Sigmoid colon (tissue), 7 donors: Measurements from ENCODE around the gene CHM. TPM values are rescaled to one million over a fixed set of nuclear protein-coding genes. Genes with fewer than 3 reads are reported as not detected.
"Not testable (repeated sequence)": the region's sequence is repeated elsewhere in the genome, so short reads cannot be mapped to it uniquely, and the experiment has no call there.

Source experiments
- DNase-seq: peaks from one replicate; pipeline ENCODE4 v3.0.0-alpha.2; 2019
- H3K27ac ChIP-seq, 4 donors: fragments of 200-600 bp; sonication (generic); one replicate each; pipeline ENCODE4 v1.5.1; 2016 to 2019; ENCODE audit warnings: mild to moderate bottlenecking in 1 of 4
- H3K27me3 ChIP-seq, 3 donors: fragments of 200-600 bp; sonication (generic); one replicate each; pipeline ENCODE4 v1.5.1; 2019; ENCODE audit warnings: mild to moderate bottlenecking in 1 of 3
- H3K36me3 ChIP-seq, 4 donors: fragments of 200-600 bp; sonication (generic); one replicate each; pipeline ENCODE4 v1.5.1; 2016 to 2019
- H3K4me1 ChIP-seq, 4 donors: fragments of 200-600 bp; sonication (generic); one replicate each; pipeline ENCODE4 v1.5.1; 2017 to 2019
- H3K4me3 ChIP-seq, 4 donors: fragments of 200-600 bp; sonication (generic); one replicate each; pipeline ENCODE4 v1.5.1; 2017 to 2019; ENCODE audit warnings: mild to moderate bottlenecking in 2 of 4, moderate library complexity in 1 of 4
- H3K9me3 ChIP-seq, 4 donors: fragments of 200-600 bp in 3 of 4; sonication (generic) in 3 of 4; one replicate each; pipeline versions ENCODE4 v1.5.1 to v1.6.1; 2013 to 2019
- EP300 ChIP-seq, 4 donors: sonication (generic); formaldehyde crosslinking; IDR thresholded peaks; one replicate each; pipeline ENCODE4 v1.6.1; 2017; ENCODE audit warnings: antibody characterized with exemption in 4 of 4
- POLR2A ChIP-seq, 2 donors: fragments of 450-650 bp; IDR thresholded peaks; one replicate each; pipeline ENCODE4 v1.6.1; 2016; ENCODE audit warnings: antibody characterized with exemption in 2 of 2, mild to moderate bottlenecking in 2 of 2, moderate library complexity in 2 of 2
- POLR2AphosphoS5 ChIP-seq, 4 donors: sonication (generic); formaldehyde crosslinking; IDR thresholded peaks; one replicate each; pipeline ENCODE4 v1.6.1; 2017; ENCODE audit warnings: antibody characterized with exemption in 4 of 4
- WGBS, 2 donors: extraction: QIAGEN DNeasy Blood & Tissue Kit; methylation state at CpG; one replicate each; pipeline ENCODE4 v1.1.7; 2013; 5-methylcytosine and 5-hydroxymethylcytosine counted together
- intact Hi-C: fragments of 100-400 bp; cut with DNase I; formaldehyde crosslinking; loops from one replicate; pipeline ENCODE4 v1.15.1; 2023
- polyA plus RNA-seq, 3 donors: library from polyadenylated mRNA; stranded (reverse); fragments of 200-250 nt; gene quantifications; one replicate each; pipeline ENCODE4 v1.2.3, GENCODE V29; 2013
- total RNA-seq, 4 donors: library from RNA; depleted of rRNA; stranded (reverse); fragments of >200 nt; gene quantifications; one replicate each; pipeline ENCODE4 v1.1.0, GENCODE V29; 2016
- TF ChIP-seq, protein P1 (sequence below), 4 experiments: fragments of 450-650 bp in 3 of 4; fragments of 200-600 bp in 1 of 4; IDR thresholded peaks; one replicate each; pipeline ENCODE4 v1.5.1; 2016 to 2019; ENCODE audit warnings: antibody characterized with exemption in 4 of 4, mild to moderate bottlenecking in 3 of 4, moderate library complexity in 2 of 4
- donor health status: healthy with polysubstance abuse.
- donor health status: Bipolar disorder and iron deficiency.
- donor health status: healthy.

The CHM gene
- total and polyA plus RNA-seq, 7 donors = 8.4 to 40.2 (median 17.2) TPM

DNA sequence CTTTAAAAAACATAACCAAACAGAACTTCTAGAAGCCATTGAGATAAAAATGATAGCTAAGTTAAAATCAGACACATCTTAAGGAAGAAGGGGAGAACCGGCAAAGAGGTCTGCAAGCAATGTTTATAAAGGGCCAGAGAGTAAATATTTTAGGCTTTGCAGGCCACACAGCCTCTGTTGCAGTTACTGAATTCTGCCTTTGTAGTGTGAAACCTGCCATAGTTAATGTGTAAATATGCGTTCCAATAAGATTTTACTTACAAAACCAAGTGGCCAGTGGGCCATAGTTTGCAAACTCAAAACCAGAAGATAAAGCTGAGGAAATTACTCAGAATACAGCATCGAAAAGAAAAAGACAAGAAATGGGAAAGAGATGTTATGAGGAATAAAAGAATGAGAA, 33.6 kb downstream of the CHM start:
- 51 to 68% methylated on average over 3 of the region's 3 CpGs for WGBS, 2 donors
- H3K4me3 ChIP-seq = no peak overlapping the region
- no peak for DNase-seq
- H3K27ac ChIP-seq = no peak overlapping the region
- H3K9me3 ChIP-seq = no peaks in the 10 kb centered on the region
- TF ChIP-seq EP300 (IDR thresholded peaks at IDR 0.05) (no peak), POLR2A (IDR thresholded peaks at IDR 0.05) (no peak), POLR2AphosphoS5 (IDR thresholded peaks at IDR 0.05) (no peak)
- TF ChIP-seq, protein P1, sequence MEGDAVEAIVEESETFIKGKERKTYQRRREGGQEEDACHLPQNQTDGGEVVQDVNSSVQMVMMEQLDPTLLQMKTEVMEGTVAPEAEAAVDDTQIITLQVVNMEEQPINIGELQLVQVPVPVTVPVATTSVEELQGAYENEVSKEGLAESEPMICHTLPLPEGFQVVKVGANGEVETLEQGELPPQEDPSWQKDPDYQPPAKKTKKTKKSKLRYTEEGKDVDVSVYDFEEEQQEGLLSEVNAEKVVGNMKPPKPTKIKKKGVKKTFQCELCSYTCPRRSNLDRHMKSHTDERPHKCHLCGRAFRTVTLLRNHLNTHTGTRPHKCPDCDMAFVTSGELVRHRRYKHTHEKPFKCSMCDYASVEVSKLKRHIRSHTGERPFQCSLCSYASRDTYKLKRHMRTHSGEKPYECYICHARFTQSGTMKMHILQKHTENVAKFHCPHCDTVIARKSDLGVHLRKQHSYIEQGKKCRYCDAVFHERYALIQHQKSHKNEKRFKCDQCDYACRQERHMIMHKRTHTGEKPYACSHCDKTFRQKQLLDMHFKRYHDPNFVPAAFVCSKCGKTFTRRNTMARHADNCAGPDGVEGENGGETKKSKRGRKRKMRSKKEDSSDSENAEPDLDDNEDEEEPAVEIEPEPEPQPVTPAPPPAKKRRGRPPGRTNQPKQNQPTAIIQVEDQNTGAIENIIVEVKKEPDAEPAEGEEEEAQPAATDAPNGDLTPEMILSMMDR (IDR thresholded peaks at IDR 0.05) = no peak
- no peaks in the 10 kb centered on the region for H3K27me3 ChIP-seq
- peaks cover 0 to 9% (median 3%) of the 10 kb centered on the region in 4 donors for H3K4me1 ChIP-seq
- intact Hi-C loops = no loop called here
- H3K36me3 ChIP-seq = no peaks in the 10 kb centered on the region

GRCh38 chrX:86012188-86012587, 35.2 kb downstream of the CHM start:
- intact Hi-C loops = no loop called here
- Histone ChIP-seq H3K27me3 (no peaks in the 10 kb centered on the region), H3K36me3 (no peaks in the 10 kb centered on the region), H3K4me1 (peaks cover 0 to 9% (median 3%) of the 10 kb centered on the region in 4 donors), H3K27ac (no peak overlapping the region), H3K4me3 (no peak overlapping the region), H3K9me3 (no peaks in the 10 kb centered on the region)
- WGBS, 2 donors = 93 to 95% methylated on average over 1 of the region's 1 CpG
- TF ChIP-seq EP300 (IDR thresholded peaks at IDR 0.05) (no peak), POLR2AphosphoS5 (IDR thresholded peaks at IDR 0.05) (no peak), POLR2A (IDR thresholded peaks at IDR 0.05) (no peak)
- TF ChIP-seq, protein P1 (IDR thresholded peaks at IDR 0.05) = no peak
- DNase-seq = no peak

- intact Hi-C loops, H3K36me3 ChIP-seq, DNase-seq, H3K27ac ChIP-seq, H3K4me1 ChIP-seq, H3K4me3 ChIP-seq, H3K27me3 ChIP-seq, H3K9me3 ChIP-seq: not testable (repeated sequence)
- 100% methylated on average over 1 of the region's 1 CpG for WGBS, 2 donors
Measured at GRCh38 chrX:86009803-86010202, 37.6 kb downstream of the CHM start.

DNA sequence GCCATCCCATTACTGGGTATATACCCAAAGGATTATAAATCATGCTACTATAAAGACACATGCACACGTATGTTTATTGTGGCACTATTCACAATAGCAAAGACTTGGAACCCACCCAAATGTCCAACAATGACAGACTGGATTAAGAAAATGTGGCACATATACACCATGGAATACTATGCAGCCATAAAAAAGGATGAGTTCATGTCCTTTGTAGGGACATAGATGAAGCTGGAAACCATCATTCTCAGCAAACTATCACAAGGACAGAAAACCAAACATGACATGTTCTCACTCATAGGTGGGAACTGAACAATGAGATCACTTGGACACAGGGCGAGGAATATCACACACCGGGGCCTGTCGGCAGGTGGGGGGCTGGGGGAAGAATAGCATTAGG, 39.5 kb downstream of the CHM start:
- 99 to 100% methylated on average over 3 to 4 of the region's 4 CpGs for WGBS, 2 donors
- not testable (repeated sequence) for H3K27ac ChIP-seq

GRCh38 chrX:86002076-86002896, 45.1 kb downstream of the CHM start:
- no peaks in the 10 kb centered on the region for H3K9me3 ChIP-seq
- no peaks in the 10 kb centered on the region for H3K36me3 ChIP-seq
- no peaks in the 10 kb centered on the region for H3K4me1 ChIP-seq
- TF ChIP-seq, protein P1 (IDR thresholded peaks at IDR 0.05) = no peak
- TF ChIP-seq POLR2AphosphoS5 (IDR thresholded peaks at IDR 0.05) (no peak), EP300 (IDR thresholded peaks at IDR 0.05) (no peak), POLR2A (IDR thresholded peaks at IDR 0.05) (no peak)
- H3K4me3 ChIP-seq = no peak overlapping the region
- WGBS, 2 donors = 54 to 57% methylated on average over 12 of the region's 12 CpGs
- H3K27ac ChIP-seq = no peak overlapping the region
- no peaks in the 10 kb centered on the region for H3K27me3 ChIP-seq
- DNase-seq = no peak
- intact Hi-C loops = no loop called here

More for the DNA sequence above, 39.5 kb downstream of the CHM start:
- H3K27me3 ChIP-seq, H3K36me3 ChIP-seq, H3K9me3 ChIP-seq, H3K4me1 ChIP-seq, intact Hi-C loops, DNase-seq, H3K4me3 ChIP-seq: not testable (repeated sequence)

- TF ChIP-seq, protein P1 (IDR thresholded peaks at IDR 0.05) = no peak
- TF ChIP-seq POLR2A (IDR thresholded peaks at IDR 0.05) (no peak), EP300 (IDR thresholded peaks at IDR 0.05) (no peak), POLR2AphosphoS5 (IDR thresholded peaks at IDR 0.05) (no peak)
- Histone ChIP-seq H3K36me3 (no peaks in the 10 kb centered on the region), H3K4me1 (no peaks in the 10 kb centered on the region), H3K27me3 (no peaks in the 10 kb centered on the region), H3K27ac (no peak overlapping the region), H3K4me3 (no peak overlapping the region), H3K9me3 (no peaks in the 10 kb centered on the region)
- intact Hi-C loops = no loop called here
- DNase-seq = no peak
Measured at GRCh38 chrX:85998954-85999353, 48.4 kb downstream of the CHM start.
